DMS53 (cell line): ENCODE data around the gene FRMPD4.

Experiments used
- DNase-seq: peaks from one replicate; lab custom pipeline; 2025; lab: John Stamatoyannopoulos, UW

FRMPD4 gene

DNA sequence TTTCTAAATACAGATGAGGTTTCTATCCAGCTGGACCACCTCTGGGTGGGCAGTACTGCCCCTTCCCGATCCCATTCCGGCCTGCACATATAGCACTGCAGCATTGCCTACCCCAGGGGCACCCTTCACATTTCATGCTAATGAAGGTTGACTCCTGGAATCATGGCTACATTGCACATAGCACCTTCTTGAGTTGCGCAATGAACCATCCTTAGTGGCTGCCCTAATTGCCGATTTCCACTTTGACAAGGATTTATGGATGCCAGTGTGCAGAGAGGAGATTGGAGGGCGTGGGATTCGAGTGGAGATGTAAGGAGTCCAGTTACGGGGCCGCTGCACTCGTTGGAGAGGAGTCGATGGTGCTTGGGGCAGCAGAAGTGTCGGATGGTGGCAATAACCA lies 229.0 kb downstream of the FRMPD4 start:
- DNase-seq = no peak

DNA sequence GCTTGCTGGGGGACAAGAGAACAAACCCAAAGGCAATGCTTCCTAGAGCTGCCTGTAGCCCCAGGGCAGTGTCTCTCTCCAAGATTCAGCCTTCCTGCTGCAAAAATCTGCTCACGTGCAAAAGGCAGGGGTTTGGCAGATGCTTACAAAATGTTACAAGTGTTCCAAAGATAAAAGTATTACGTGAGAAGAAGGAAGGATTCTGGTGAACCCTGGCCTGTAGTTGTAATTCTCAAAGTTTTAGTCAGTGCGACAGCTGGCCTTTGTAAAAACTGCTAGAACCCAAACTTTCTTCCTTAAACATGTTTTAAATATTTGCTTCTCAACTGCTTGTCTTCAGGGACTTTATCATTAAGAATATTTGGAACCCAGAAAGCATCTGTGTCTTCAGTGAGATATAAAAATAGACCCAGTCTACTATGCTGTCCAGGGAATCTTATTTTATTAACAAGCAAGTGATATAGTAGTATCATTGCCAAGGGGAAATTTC lies 232.3 kb downstream of the FRMPD4 start:
- DNase-seq = no peak

DNA sequence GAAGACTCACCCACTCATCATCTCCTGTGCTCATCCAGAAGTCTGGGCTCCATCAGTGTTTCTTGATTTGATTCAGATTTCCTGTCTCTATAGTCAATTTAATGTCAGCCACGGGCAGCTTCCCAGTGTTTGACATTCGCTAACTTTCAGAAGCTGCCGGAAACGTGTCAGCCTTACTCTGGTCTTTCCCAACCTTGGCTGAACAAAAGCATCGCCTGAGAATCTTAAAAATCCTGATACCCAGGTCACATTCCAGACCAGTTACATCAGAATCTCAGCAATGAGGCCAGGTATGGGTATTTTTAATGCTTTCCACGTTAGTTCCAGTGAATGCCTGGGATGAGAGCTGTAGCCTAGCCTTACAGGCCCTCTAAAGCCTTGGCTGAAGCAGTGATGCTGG lies 233.8 kb downstream of the FRMPD4 start:
- DNase-seq = no peak

DNA sequence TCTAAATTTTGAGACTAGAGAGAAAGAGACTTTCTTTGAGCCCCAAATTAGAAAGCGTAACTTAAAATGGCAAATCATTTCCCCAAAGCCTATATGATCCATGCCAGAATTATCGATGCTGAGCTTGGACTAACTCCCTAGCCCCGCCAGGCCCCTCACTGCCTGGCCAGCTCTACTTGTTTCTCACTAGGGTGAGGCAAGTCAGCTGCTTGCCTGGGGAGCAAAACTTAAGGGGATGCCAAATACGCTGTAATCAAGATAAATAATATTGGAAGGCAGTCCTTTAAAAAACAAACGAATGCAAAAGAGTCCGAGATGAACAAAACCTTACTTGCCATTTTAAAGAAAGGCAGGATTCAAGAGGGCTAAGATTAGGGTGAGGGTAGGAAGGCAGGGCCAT lies 236.0 kb downstream of the FRMPD4 start:
- no peak for DNase-seq

DNA sequence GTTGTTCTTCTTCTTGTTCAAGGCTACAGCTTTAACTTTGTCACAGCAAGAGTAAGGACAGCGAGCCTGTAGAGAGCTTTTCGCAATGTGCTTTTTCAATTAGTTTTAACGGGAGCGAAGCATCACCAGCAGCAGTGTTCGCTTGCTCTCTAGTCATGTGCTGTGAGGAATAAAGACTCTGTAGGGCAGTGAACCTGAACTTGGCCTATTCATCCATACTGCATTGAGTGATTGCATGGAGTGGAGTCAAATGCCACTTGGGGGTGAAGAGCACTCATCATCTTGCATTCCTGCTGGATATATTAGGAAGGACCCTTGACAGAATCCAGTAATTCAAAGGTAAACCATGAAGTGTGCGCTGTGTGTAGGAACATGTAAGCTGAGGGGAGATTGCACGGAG lies 240.0 kb downstream of the FRMPD4 start:
- DNase-seq = peak; percentile 23

DNA sequence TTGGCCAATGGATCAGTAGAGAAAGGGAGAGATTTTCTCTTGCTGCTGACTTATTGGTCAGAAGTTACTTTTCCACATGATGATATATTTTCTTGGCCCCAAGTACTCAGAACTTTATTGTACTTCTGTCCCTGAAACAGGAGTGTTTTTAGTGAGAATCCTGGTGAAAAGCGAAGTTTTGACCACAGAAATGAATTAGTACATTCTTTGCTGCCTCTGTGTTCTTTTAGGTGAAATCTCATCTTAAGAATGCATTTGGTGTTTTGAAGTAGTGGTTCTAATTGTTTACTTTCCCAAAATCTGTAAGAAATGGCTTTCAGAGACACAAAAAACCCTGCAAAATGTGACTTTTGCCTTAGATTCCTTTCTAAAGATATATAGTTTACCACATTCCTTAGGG lies 240.4 kb downstream of the FRMPD4 start:
- DNase-seq = no peak

DNA sequence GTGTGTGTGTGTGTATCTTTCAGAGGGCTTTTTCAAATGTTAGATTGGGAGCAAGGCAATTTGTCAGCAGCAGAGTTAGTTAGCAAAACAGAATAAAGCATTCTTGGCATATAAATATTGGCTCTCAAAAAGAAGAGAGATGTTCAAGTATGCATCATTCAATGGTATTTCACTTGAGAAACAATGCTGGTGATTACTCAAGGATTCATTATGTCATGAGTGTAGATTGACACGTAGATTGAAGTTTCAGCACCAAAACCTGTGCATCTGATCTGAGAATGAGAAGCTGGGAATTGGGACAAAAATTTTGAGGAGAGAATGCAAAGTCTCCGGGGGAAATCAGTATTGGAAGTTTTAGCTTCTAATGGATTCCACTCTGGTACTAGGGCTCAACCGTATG lies 241.4 kb downstream of the FRMPD4 start:
- no peak for DNase-seq

DNA sequence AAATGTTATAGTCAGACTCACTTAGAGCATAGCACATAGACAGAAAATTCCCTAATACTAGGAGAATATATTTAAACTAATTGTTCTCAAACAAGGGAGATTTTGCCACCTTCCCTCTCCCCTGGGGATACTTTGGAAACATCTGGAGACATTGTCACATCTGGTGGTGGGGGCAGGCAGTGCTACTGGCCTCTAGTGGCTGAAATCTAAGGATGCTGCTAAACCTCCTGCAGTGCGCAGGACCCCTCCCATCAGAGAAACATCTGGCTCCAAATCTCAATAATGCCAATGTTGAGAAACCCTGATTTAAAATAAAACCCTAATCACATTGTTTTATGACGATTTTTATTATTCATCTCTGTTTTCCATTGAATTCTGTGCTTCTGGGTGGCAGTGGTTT lies 244.9 kb downstream of the FRMPD4 start:
- peak; percentile 0 for DNase-seq

DNA sequence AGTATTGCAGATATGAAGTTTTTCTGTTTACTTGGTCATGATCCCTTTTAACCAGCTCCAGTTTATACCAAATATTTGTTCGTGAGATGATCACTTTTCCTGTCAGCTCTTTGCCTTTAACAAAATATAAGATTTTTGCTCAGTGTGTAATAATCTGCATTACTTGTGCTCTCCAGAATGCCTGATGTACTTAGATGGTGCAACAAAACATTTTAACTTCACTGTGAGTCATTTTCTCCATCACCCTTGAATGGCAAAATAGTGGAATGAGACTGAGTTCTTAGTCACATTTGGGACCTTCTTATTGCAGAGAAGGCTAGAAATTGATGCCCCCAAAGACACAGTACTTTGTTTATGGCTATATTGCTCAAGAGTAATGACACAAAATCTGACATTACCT lies 252.0 kb downstream of the FRMPD4 start:
- no peak for DNase-seq

DNA sequence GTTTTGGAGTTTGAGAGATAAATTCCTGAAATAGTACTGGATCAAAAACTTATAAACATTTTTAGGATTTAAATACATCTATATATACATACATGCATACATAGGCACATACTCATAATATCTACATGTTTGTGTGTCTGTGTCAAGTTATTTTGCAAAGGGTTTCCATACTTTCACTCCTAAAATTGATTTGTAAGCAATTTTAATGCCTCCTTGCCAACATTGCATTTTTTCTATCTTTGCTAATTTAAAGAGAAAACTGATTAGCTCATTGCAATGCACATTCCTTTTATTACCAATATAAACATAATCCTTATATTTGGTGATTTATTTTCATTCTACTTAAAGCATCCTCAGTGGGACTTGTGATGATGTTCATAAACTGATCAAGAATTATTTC lies 258.3 kb downstream of the FRMPD4 start:
- DNase-seq = no peak

DNA sequence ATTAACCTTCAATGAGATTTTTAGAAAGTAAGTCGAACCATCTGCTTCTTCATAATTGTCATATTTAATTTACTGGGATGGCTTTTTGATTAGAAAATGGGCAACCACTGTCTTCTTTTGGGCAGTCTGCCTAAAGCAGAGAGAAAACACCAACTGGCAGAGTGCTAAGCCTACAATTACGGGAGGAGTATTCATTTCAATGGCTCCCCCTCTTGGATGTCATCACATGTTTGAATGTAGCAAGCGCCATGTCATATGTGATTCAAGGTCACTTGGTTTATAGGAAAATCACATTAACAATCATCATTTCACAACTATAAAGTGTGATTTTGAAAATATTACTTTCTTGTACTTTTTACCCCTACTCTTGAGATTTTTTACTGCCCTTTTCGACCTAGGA lies 261.9 kb downstream of the FRMPD4 start:
- DNase-seq = no peak

DNA sequence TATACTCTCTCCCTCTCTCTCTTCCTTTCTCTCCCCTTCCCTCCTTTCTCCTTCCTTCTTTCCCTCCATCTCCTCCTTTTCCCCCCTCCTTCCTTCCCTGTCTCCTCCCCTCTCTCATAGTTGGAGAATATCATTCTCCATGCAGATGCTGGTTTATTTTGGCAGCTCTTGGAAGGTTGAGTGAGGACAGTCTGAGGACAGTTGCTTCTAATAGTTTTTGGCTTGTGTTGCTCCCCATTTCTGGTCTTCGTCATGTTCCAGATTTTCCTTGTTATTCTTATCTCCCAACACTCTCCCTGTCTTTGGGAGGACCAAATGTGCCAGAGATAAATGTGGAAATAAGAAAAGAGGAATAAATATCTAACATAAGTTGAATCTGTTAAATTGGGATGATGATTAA lies 263.0 kb downstream of the FRMPD4 start:
- DNase-seq = no peak

DNA sequence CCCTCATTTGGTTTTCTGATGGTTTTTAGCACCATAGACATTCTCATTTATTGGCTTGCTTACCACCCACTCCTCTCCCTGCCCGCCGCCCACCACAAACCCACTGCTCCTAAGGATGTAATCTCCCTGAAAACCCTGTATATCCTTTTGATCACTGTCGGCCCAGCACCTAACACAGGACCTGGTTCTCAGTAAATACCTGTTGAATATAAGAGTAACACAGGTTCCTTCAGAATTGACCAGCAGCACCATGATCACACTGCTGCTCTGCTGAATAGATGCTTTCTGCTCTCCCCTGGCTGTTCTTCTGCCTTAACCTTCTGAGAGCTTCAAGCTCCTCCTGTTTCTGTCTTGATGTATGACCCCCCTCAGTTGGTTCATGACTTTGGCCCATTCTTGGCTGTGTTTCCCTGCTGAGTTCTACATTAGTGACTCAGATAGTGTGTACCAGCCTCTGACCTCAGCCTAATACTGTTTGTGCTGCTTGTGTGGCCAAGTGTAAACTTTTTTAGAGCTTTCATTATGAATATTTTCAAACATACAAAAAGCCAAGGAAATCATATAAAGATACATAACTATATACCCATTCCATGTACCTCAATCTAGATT lies 265.3 kb downstream of the FRMPD4 start:
- DNase-seq = no peak

DNA sequence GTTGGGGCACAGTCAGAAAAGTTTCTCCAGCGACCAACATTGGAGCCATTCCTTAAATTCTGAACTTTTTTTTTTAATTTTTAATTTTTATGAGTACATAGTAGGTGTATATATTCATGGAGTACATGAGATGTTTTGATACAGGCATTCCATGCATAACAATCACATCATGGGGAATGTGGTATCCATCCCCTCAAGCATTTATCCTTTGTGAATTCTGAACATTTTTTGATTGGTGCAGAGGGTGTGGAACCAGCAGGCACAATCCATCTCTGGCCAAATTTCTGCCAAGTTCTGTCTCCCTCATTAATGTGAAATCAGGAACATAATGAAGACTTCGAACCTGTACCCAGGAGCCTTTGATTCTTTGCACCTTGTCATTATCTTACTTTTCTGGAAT lies 267.0 kb downstream of the FRMPD4 start:
- DNase-seq = no peak

DNA sequence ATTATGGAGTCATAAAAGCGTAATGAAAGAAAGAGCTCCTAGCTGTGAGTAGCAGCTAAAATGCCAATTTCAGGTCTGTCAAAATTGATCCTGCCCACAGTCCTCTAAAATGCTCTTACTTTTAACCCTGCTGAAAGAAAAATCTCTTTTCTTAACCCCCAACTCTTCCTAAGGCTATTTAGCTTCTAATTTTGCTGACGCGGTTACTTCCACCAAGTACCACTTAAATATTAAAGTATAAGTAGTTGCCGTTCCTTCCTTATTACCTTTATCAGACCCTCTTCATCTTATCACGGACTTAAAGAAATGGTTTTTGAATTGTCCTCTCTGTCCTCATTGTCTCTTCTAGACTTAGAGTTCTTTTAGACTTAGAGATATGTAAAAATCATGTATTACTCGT lies 272.2 kb downstream of the FRMPD4 start:
- DNase-seq = no peak

DNA sequence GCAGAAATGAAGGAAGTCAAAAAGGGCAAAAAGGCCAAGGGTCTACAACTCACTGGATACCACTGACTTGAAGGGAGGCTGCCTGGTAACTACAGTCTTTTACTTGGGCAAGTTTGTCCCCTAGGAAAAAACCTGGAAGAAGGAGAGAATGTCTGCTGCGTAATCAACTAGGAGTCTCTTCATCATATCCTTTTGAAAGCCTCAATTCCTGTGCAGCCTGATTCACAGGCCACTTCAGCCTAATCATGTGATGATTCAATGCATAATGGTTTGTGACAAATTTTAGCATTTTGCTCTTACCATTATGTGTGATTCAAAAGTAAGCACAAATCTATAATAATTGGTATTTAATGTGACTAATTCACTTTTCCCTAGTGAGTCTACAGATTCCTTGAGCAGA lies 273.6 kb downstream of the FRMPD4 start:
- DNase-seq = no peak

DNA sequence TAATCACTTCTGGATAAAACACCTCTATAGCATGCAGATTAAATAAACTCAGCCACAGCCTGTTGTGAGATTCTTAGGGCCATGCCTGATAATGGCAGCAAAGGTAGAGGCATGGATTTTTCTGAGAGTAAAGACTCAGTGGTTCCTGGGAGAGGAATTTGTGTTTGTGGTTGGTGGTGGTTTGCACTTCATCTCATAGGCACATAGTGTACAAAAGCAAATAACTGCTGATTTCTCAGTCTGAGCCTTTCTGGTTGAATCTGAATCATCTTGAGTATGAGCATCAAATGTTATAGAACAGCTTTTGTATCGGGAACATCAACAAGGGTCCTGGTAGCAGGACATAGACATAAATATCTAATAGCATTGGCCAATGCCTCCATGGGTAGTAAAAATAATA lies 274.3 kb downstream of the FRMPD4 start:
- DNase-seq = no peak

DNA sequence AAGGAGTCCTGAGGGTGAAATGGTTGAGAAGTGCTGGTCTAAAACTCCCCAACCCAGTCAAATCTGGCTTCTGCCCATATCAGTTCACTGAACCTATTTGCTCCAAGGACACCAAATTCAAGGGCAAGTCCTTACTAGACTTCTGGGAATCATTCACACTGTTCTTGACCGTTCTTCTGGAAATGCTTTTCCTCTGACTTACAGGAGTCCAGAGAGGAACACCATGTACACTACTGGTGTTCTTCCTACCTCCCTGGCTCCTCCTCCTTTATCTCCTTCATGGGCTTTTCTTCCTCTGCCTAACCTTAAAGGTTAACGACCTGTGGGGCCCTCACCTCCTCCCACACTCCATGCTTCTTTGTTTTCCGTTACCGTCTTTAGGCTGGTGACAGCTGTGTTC lies 281.3 kb downstream of the FRMPD4 start:
- no peak for DNase-seq

DNA sequence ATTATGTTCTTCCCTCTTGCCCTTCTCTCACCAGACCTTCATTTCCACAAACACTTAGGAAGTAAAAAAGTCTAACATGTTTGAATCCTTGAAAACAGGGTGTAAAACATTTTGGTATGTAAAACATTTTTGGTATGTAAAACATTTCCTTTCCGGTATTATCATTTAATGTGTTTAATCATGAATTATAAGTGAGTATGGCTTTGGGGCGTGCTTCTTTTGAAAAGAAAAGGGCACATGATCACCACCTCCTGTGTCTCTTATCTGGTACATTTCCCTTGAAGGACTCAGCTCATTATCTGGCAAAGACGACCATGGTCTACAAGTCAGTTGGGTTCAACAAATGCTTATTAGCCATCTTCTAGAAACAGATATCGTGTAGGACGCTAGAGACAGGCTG lies 283.6 kb downstream of the FRMPD4 start:
- no peak for DNase-seq

DNA sequence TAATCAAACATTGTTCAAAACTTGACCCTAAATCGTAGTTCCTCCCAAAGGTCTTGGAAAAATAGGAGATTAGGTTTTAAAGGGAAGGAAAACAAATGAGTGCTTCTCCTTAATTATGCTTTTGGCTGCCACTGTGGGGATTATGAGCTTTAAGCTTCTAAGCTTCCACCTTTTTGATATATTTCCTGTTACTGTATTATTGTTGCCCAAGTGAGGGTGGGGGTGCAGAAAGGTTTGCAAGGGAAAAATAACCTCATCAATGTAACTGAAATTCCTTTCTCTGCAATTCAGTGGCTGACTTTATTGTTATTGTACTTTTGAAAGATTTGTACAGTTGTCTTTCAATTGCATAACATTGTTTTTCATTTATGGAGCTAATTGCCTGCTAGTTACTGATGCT lies 285.1 kb downstream of the FRMPD4 start:
- no peak for DNase-seq

DNA sequence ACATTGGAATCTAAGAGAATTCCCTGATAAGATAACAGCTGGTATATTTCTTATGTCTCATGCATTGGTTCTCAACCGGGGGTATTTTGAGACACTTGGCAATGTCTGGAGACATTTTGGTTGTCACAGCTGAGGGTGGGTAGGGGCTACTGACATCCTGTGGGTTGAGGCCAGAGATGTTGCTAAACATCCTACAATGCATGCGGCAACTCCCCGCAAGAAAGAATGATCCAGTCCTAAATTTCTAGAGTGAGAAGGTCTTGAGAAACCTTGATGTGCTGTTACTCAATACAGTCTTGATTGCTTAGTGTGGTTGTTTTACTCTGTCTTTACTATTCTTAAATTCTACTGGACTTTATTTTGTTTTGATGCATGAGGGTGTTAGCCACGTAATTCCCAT lies 287.2 kb downstream of the FRMPD4 start:
- no peak for DNase-seq

DNA sequence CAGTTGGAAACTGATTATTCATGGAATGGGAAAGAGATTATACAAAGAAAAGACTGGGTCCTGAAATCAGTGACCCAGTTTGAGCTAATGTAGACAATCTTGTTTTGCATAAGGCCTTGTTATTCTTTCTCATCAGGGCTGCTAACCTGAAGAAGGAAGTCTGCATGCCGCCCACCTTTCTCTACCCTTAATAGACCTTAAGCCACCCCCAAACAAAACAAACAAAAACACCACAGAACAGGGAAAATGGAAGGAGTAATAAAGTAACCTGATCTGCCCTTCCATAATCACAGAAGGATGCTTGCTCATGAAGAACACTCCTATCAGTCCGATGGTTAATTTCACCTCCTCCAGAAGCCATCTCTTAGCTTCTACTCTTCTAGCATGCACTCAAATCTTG lies 288.1 kb downstream of the FRMPD4 start:
- no peak for DNase-seq

DNA sequence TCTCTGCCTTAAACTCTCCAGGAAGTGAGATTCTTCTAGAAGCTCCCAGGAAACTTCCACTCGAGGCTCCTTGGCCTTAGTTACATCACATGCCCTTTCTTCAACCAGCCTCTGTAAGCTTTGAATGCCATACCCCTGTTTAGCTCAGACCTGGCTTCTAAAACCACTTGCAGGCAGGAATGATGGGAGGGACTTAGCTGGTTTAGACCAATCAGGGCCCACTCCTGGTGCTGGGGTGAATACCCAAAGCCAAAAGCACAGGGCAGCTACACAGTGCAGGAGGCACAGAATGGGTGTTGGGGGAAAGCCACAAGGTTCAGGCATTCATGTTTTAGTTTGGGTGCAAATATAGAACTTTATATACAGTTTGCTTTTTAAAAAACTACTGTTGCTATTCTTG lies 296.2 kb downstream of the FRMPD4 start:
- DNase-seq = no peak

DNA sequence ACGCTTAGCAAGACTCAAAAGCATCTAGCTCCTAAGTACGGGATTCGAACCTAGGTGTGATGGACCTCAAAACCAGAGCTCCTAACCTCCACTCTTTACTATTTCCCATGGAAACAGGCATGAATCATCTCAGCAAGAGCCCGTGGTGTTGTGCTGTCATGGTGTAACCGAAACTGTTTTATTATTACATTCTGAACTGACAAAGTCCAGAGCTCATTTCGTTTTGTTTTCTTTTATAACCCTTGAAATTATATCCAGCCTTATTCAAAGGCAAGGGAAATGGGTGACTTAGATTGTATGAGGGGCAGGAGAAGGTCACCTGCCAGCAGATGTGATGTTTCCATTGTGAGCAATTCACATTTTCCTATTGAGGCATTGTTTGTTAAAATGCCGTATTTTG lies 301.1 kb downstream of the FRMPD4 start:
- no peak for DNase-seq

DNA sequence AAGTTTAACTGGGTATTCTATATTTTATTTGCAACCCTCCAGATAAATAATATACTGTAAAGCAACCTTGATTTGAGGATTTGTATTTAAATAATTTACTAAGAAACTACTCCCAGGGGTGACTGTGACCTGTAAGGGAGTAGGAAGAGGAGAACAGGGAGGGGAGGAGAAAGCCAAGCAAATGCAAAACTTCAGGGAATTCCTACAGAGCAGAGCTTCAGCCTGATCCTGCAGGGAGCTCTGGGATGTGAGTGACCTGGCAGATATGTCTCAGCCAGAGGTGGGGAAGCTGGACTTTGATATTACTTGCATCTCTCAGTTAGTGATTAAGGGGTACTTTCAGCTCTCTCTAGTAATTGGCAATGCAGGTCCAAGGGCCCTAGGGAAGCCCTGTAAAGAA lies 302.0 kb downstream of the FRMPD4 start:
- no peak for DNase-seq
